H1 (cell line): ENCODE measurements around the gene TMEM125. TPM values are rescaled to one million over a fixed set of nuclear protein-coding genes. Genes with fewer than 3 reads are reported as not detected.

Source experiments
- CTCF ChIA-PET: fragments of 300-600 bp; sonication (Branson Sonifier 250); formaldehyde crosslinking; loops from one replicate; lab custom pipeline; 2021; ENCODE audit not compliant: partially characterized antibody; lab: Charles Lee
- POLR2A ChIA-PET: fragments of 300-600 bp; sonication (Branson Sonifier 250); formaldehyde crosslinking; loops from one replicate; lab custom pipeline; 2021; ENCODE audit warnings: inconsistent platforms; ENCODE audit not compliant: partially characterized antibody; lab: Charles Lee
- DNase-seq, 2 experiments: peaks; one replicate each; pipeline versions ENCODE4 v3.0.0 to v3.0.0-alpha.2; 2010 to 2022; ENCODE audit warnings: low spot score in 2 of 2, low read depth in 1 of 2, mixed read lengths in 1 of 2
- FAIRE-seq: peaks from 2 replicates; lab custom pipeline; 2011; peaks lifted over from hg19 to GRCh38; lab: Jason Lieb, UNC
- H2AFZ ChIP-seq: 2 replicates; pipeline ENCODE4 v1.8.1; 2012; ENCODE audit warnings: low read length, inconsistent platforms
- H2AK5ac ChIP-seq: 2 replicates; pipeline ENCODE4 v1.6.1; 2013; ENCODE audit warnings: low read depth, low read length
- H2BK120ac ChIP-seq: replicated peaks from 2 replicates; pipeline ENCODE3; 2013; ENCODE audit warnings: low read depth, low read length, inconsistent platforms
- H2BK12ac ChIP-seq: 2 replicates; pipeline ENCODE4 v1.6.1; 2013; ENCODE audit warnings: low read depth, low read length
- H2BK15ac ChIP-seq: 2 replicates; pipeline ENCODE4 v1.6.1; 2013; ENCODE audit warnings: low read length
- H2BK20ac ChIP-seq: 2 replicates; pipeline ENCODE4 v1.6.1; 2013; ENCODE audit warnings: low read length
- H2BK5ac ChIP-seq: 2 replicates; pipeline ENCODE4 v1.6.1; 2013; ENCODE audit warnings: low read depth, low read length
- H3K14ac ChIP-seq: 2 replicates; pipeline ENCODE4 v1.6.1; 2013; ENCODE audit warnings: inconsistent platforms; ENCODE audit not compliant: insufficient read length
- H3K18ac ChIP-seq: 2 replicates; pipeline ENCODE4 v1.6.1; 2013; ENCODE audit warnings: low read length; ENCODE audit errors: extremely low read depth
- H3K23ac ChIP-seq: 2 replicates; pipeline ENCODE4 v1.6.1; 2013; ENCODE audit warnings: inconsistent platforms; ENCODE audit not compliant: insufficient read length
- H3K23me2 ChIP-seq: 2 replicates; pipeline ENCODE4 v1.6.1; 2013; ENCODE audit warnings: low read depth, low read length
- H3K27ac ChIP-seq: 2 replicates; pipeline ENCODE4 v1.6.1; 2011; ENCODE audit warnings: low read depth, low read length, inconsistent platforms
- H3K27me3 ChIP-seq, 4 experiments: replicated peaks in 1 of 4; 1 replicate in 1 of 4; 2 replicates in 3 of 4; pipeline versions ENCODE4 v1.6.1 to v1.8.1; 2011 to 2013; ENCODE audit warnings: low read length in 3 of 4, mild to moderate bottlenecking in 3 of 4, inconsistent platforms in 2 of 4, mixed read lengths in 2 of 4, moderate library complexity in 1 of 4; ENCODE audit not compliant: control insufficient read depth in 3 of 4, insufficient read depth in 3 of 4; ENCODE audit errors: extremely low read depth in 1 of 4
- H3K36me3 ChIP-seq, 4 experiments: 2 replicates each; pipeline versions ENCODE4 v1.6.1 to v1.8.1; 2011 to 2013; ENCODE audit warnings: mild to moderate bottlenecking in 4 of 4, low read length in 3 of 4, moderate library complexity in 2 of 4, control low read depth in 1 of 4, inconsistent platforms in 1 of 4; ENCODE audit not compliant: insufficient read depth in 4 of 4, control insufficient read depth in 2 of 4
- H3K4ac ChIP-seq: replicated peaks from 2 replicates; pipeline ENCODE3; 2013; ENCODE audit warnings: low read length, low read depth, mixed read lengths, inconsistent platforms; ENCODE audit not compliant: insufficient read length
- H3K4me1 ChIP-seq, 4 experiments: replicated peaks in 1 of 4; 1 replicate in 1 of 4; 2 replicates in 3 of 4; pipeline versions ENCODE4 v1.6.1 to v1.8.1; 2011 to 2013; ENCODE audit warnings: low read length in 3 of 4, inconsistent platforms in 2 of 4, mixed read lengths in 1 of 4; ENCODE audit not compliant: insufficient read depth in 4 of 4, control insufficient read depth in 3 of 4
- H3K4me2 ChIP-seq, 2 experiments: 2 replicates each; pipeline versions ENCODE4 v1.6.1 to v1.8.1; 2011 to 2013; ENCODE audit warnings: low read depth in 2 of 2, low read length in 2 of 2, control low read depth in 1 of 2, inconsistent platforms in 1 of 2, mild to moderate bottlenecking in 1 of 2; ENCODE audit not compliant: insufficient read depth in 1 of 2
- H3K4me3 ChIP-seq, 4 experiments: fragments of 200-600, 300-600 bp in 1 of 4; sonication (generic), shearing (Covaris generic), sonication (Bioruptor Twin) in 1 of 4; 2 replicates each; pipeline versions ENCODE4 v1.5.1 to v1.8.1; 2011 to 2016; ENCODE audit warnings: low read length in 4 of 4, low read depth in 3 of 4, control low read depth in 2 of 4, inconsistent platforms in 2 of 4, mild to moderate bottlenecking in 2 of 4, mixed read lengths in 1 of 4, moderate library complexity in 1 of 4; ENCODE audit not compliant: insufficient read depth in 2 of 4; ENCODE audit errors: extremely low read depth in 1 of 4
- H3K56ac ChIP-seq: replicated peaks from 2 replicates; pipeline ENCODE3; 2013; ENCODE audit warnings: low read depth, mild to moderate bottlenecking, mixed read lengths, low read length, inconsistent platforms; ENCODE audit not compliant: insufficient read length
- H3K79me1 ChIP-seq: 2 replicates; pipeline ENCODE4 v1.6.1; 2013; ENCODE audit warnings: low read depth, low read length, control low read depth
- H3K79me2 ChIP-seq, 2 experiments: 2 replicates each; pipeline versions ENCODE4 v1.6.1 to v1.8.1; 2012 to 2013; ENCODE audit warnings: low read length in 2 of 2, mild to moderate bottlenecking in 2 of 2, inconsistent platforms in 1 of 2; ENCODE audit not compliant: insufficient read depth in 2 of 2, control insufficient read depth in 1 of 2
- H3K9ac ChIP-seq, 4 experiments: replicated peaks in 1 of 4; 1 replicate in 1 of 4; 2 replicates in 3 of 4; pipeline versions ENCODE4 v1.6.1 to v1.8.1; 2011 to 2013; ENCODE audit warnings: low read depth in 3 of 4, low read length in 3 of 4, control low read depth in 2 of 4, mild to moderate bottlenecking in 2 of 4, moderate library complexity in 2 of 4, inconsistent platforms in 1 of 4; ENCODE audit errors: extremely low read depth in 1 of 4
- H3K9me3 ChIP-seq, 2 experiments: 2 replicates each; pipeline versions ENCODE4 v1.6.1 to v1.8.1; 2012 to 2013; ENCODE audit warnings: mild to moderate bottlenecking in 2 of 2, moderate library complexity in 2 of 2, control low read depth in 1 of 2, inconsistent platforms in 1 of 2, low read depth in 1 of 2, low read length in 1 of 2, mixed read lengths in 1 of 2; ENCODE audit not compliant: insufficient read depth in 2 of 2
- H4K20me1 ChIP-seq, 2 experiments: replicated peaks in 1 of 2; 2 replicates each; pipeline versions ENCODE3 to v1.8.1; 2011 to 2013; ENCODE audit warnings: inconsistent platforms in 2 of 2, low read length in 2 of 2, mild to moderate bottlenecking in 1 of 2; ENCODE audit not compliant: insufficient read depth in 2 of 2, control insufficient read depth in 1 of 2
- H4K5ac ChIP-seq: 2 replicates; pipeline ENCODE4 v1.6.1; 2013; ENCODE audit warnings: low read length, low read depth, mixed read lengths, inconsistent platforms; ENCODE audit not compliant: insufficient read length
- H4K8ac ChIP-seq: 2 replicates; pipeline ENCODE4 v1.8.0; 2013; ENCODE audit warnings: mild to moderate bottlenecking, moderate library complexity, low read length, inconsistent platforms; ENCODE audit not compliant: insufficient read depth; ENCODE audit errors: extremely low read depth
- H4K91ac ChIP-seq: replicated peaks from 2 replicates; pipeline ENCODE3; 2013; ENCODE audit warnings: low read length, mixed read lengths, inconsistent platforms; ENCODE audit not compliant: insufficient read length
- BRCA1 ChIP-seq: IDR thresholded peaks from 2 replicates; pipeline ENCODE4 v1.6.1; 2012; ENCODE audit warnings: low read depth, low read length, improper control_type of control experiment
- EGR1 ChIP-seq: IDR thresholded peaks from 2 replicates; pipeline ENCODE4 v1.6.1; 2011; ENCODE audit warnings: low read depth, low read length, borderline replicate concordance
- EP300 ChIP-seq, 2 experiments: IDR thresholded peaks; 1 replicate in 1 of 2; 2 replicates in 1 of 2; pipeline ENCODE4 v1.6.1; 2011 to 2012; ENCODE audit warnings: low read depth in 2 of 2, low read length in 2 of 2, mild to moderate bottlenecking in 2 of 2, borderline replicate concordance in 1 of 2, inconsistent platforms in 1 of 2, moderate library complexity in 1 of 2
- GABPA ChIP-seq: IDR thresholded peaks from 2 replicates; pipeline ENCODE4 v1.6.1; 2011; ENCODE audit warnings: mild to moderate bottlenecking, low read length, moderate library complexity, borderline replicate concordance; ENCODE audit not compliant: insufficient read depth
- HDAC6 ChIP-seq: IDR thresholded peaks from one replicate; pipeline ENCODE4 v1.7.1; 2012; ENCODE audit warnings: low read depth, mild to moderate bottlenecking, inconsistent platforms, low read length, moderate library complexity
- KDM1A ChIP-seq: fragments of 200-600, 300-600 bp; sonication (generic); IDR thresholded peaks from 2 replicates; pipeline ENCODE4 v1.7.1; 2016; ENCODE audit warnings: mild to moderate bottlenecking, low read length, borderline replicate concordance
- KDM4A ChIP-seq: IDR thresholded peaks from one replicate; pipeline ENCODE4 v1.7.1; 2012; ENCODE audit warnings: low read depth, mild to moderate bottlenecking, moderate library complexity, low read length, inconsistent platforms; ENCODE audit not compliant: severe bottlenecking
- PHF8 ChIP-seq: fragments of 200-600 bp; sonication (generic); conservative IDR thresholded peaks from 2 replicates; pipeline ENCODE4 v1.7.1; 2012; ENCODE audit warnings: low read depth, mild to moderate bottlenecking, inconsistent platforms, low read length, moderate library complexity
- POLR2A ChIP-seq, 2 experiments: IDR thresholded peaks; 1 replicate in 1 of 2; 2 replicates in 1 of 2; pipeline ENCODE4 v1.6.1; 2011; ENCODE audit warnings: low read depth in 2 of 2, low read length in 2 of 2, mild to moderate bottlenecking in 2 of 2; ENCODE audit errors: control extremely low read depth in 1 of 2
- POU5F1 ChIP-seq: IDR thresholded peaks from 2 replicates; pipeline ENCODE4 v1.6.1; 2011; ENCODE audit warnings: low read depth, mild to moderate bottlenecking, low read length, moderate library complexity
- SRF ChIP-seq: IDR thresholded peaks from 2 replicates; pipeline ENCODE4 v1.6.1; 2011; ENCODE audit warnings: mild to moderate bottlenecking, low read depth, low read length, moderate library complexity
- YY1 ChIP-seq: IDR thresholded peaks from 2 replicates; pipeline ENCODE4 v1.6.1; 2011; ENCODE audit warnings: low read depth, mild to moderate bottlenecking, low read length
- WGBS, 2 experiments: shearing (Covaris generic) in 1 of 2; methylation state at CpG; one replicate each; pipeline versions ENCODE4 v1.1.6 to v1.1.7; 2013 to 2015; ENCODE audit warnings: low lambda C conversion rate in 2 of 2, mixed read lengths in 2 of 2, inconsistent platforms in 1 of 2, low coverage in 1 of 2, missing lambda C conversion rate in 1 of 2; ENCODE audit not compliant: insufficient replicate concordance in 2 of 2, insufficient coverage in 1 of 2, insufficient read length in 1 of 2; ENCODE audit errors: extremely low coverage in 1 of 2, missing lambda C conversion rate in 1 of 2; 5-methylcytosine and 5-hydroxymethylcytosine counted together
- polyA plus RNA-seq, 7 experiments: library from polyadenylated mRNA; depleted of rRNA in 3 of 7; stranded (reverse) in 5 of 7; unstranded in 2 of 7; fragments of >200 nt in 5 of 7; fragments of 200-250 nt in 2 of 7; gene quantifications; 1 replicate in 5 of 7; 2 replicates in 1 of 7; 4 replicates in 1 of 7; pipeline versions ENCODE4 v1.2.1 to v1.2.3, GENCODE V29; 2011 to 2013; ENCODE audit warnings: missing spikeins in 2 of 7, mixed read lengths in 2 of 7
- total RNA-seq: library from RNA; stranded (reverse); fragmentation: NEBNext Ultra II Directional; extraction: Animal tissue kit (Norgen Biotek cat#: 25700); gene quantifications from 2 replicates; pipeline ENCODE4 v1.2.1, GENCODE V29; 2021

TMEM125 gene
- total and polyA plus RNA-seq, 2 of the 8 experiments (the other 6 are each of a cell fraction or from before 2014, with no cell fraction given): 26.5 to 46.7 TPM

- Histone ChIP-seq H3K4ac (no peak overlapping the region), H3K79me1 (no peaks in the 10 kb centered on the region), H3K79me2 (no peaks in the 10 kb centered on the region), H3K4me2 (no peak overlapping the region), H3K23ac (no peak overlapping the region), H3K9ac (no peak overlapping the region), H2BK15ac (no peak overlapping the region), H2BK20ac (no peak overlapping the region), H3K36me3 (no peaks in the 10 kb centered on the region), H3K4me1 (no peaks in the 10 kb centered on the region; a peak in 1 of 7 replicates), H3K27me3 (no peaks in the 10 kb centered on the region), H2BK5ac (no peak overlapping the region), H3K23me2 (no peaks in the 10 kb centered on the region), H2BK12ac (no peak overlapping the region), H4K91ac (no peak overlapping the region), H2BK120ac (no peak overlapping the region), H4K20me1 (no peaks in the 10 kb centered on the region), H2AFZ (no peak overlapping the region), H3K27ac (no peak overlapping the region), H3K4me3 (no peak overlapping the region), H3K9me3 (no peaks in the 10 kb centered on the region), H3K18ac (no peak overlapping the region), H4K8ac (no peak overlapping the region), H3K56ac (no peak overlapping the region), H2AK5ac (no peak overlapping the region), H3K14ac (no peak overlapping the region), H4K5ac (no peak overlapping the region)
- FAIRE-seq (no peak), DNase-seq (no peak)
- ChIA-PET CTCF (interaction anchor here (1.3 to 1.9 kb wide), 4 partner anchors 9 to 80 kb away, joined by 3 to 7 read pairs (median 4); partner anchors contain the start of gene MPL), POLR2A (interaction anchor here (0.9 to 1.7 kb wide), 4 partner anchors 9 to 147 kb away, joined by 3 to 4 read pairs (median 4); partner anchors contain the start of genes HYI, MED8 and SZT2)
- whole genome bisulfite sequencing, 2 experiments: 86% methylated on average over 17 of the region's 17 CpGs; no CpG with 5 or more reads in 1 of the 2 experiments
- TF ChIP-seq KDM4A: no peak
- TF ChIP-seq POLR2A (IDR thresholded peaks at IDR 0.05; ENCODE audit: control extremely low read depth in 1 of 2, low read depth in 2 of 2, low read length in 2 of 2): no peak
- no peak for TF ChIP-seq SRF
- no peak for TF ChIP-seq EGR1
- no peak for TF ChIP-seq PHF8
- TF ChIP-seq KDM1A: no peak
- no peak for TF ChIP-seq YY1
- no peak for TF ChIP-seq POU5F1
- no peak for TF ChIP-seq HDAC6
- TF ChIP-seq BRCA1: no peak
- TF ChIP-seq EP300 (IDR thresholded peaks at IDR 0.05; ENCODE audit: borderline replicate concordance in 1 of 2, low read depth in 2 of 2, low read length in 2 of 2): no peak
- no peak for TF ChIP-seq GABPA
Observed at GRCh38 chr1:43306688-43307457, 37.1 kb downstream of the TMEM125 start.
